Activated CD4-positive, alpha-beta T cell treated with anti-CD3 and anti-CD28 coated beads, Interleukin-2, Interleukin-6, amounts not matched to agents 100 ng/mL and 50 ng/mL, durations not matched to agents 16 hours and 8 hours (primary cell): ENCODE results near the gene FKBP5.

ENCODE experiments used
- DNase-seq: peaks from one replicate; pipeline ENCODE4 v3.0.0-alpha.2; 2020

The FKBP5 gene

GRCh38 chr6:35654883-35655282, 33.8 kb downstream of the FKBP5 start:
- DNase-seq, result no peak

GRCh38 chr6:35651244-35651643, 37.5 kb downstream of the FKBP5 start:
- no peak for DNase-seq

DNA sequence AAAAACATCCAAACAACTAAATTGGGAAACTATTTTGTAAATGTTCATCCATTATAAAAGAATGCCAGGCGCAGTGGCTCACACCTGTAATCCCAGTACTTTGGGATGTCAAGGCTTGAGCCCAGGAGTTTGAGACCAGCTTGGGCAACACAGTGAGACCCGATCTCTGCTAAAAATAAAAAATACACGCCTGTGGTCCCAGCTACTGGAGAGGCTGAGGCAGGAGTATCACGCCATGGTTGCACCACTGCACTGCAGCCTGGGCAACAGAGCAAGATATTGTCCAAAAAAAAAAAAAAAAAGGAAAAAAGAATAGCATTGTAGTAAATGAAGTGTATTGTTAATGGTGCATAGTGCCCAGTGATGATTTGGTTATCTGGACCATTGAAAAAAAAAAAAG, 38.7 kb downstream of the FKBP5 start:
- no peak for DNase-seq

DNA sequence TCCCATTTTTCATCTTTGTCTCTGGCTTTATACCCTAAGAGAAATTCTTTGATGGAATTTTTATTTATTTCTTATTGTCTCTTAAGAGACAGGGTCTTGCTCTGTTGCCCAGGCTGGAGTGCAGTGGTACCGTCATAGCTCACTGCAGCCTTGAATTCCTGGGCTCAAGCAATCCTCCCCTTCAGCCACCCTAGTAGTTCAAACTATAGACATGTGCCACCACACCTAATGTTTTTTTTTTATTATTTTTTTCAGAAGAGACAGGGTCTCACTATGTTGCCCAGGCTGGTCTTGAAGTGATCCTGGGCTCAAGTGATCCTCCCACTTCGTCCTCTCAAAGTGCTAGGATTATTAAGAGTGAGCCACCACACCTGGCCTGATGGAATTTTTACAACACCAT, 40.5 kb downstream of the FKBP5 start:
- no peak for DNase-seq

GRCh38 chr6:35647400-35647799, 41.3 kb downstream of the FKBP5 start:
- no peak for DNase-seq

- no peak for DNase-seq
Observed at GRCh38 chr6:35643162-35643535, 45.6 kb downstream of the FKBP5 start.

DNA sequence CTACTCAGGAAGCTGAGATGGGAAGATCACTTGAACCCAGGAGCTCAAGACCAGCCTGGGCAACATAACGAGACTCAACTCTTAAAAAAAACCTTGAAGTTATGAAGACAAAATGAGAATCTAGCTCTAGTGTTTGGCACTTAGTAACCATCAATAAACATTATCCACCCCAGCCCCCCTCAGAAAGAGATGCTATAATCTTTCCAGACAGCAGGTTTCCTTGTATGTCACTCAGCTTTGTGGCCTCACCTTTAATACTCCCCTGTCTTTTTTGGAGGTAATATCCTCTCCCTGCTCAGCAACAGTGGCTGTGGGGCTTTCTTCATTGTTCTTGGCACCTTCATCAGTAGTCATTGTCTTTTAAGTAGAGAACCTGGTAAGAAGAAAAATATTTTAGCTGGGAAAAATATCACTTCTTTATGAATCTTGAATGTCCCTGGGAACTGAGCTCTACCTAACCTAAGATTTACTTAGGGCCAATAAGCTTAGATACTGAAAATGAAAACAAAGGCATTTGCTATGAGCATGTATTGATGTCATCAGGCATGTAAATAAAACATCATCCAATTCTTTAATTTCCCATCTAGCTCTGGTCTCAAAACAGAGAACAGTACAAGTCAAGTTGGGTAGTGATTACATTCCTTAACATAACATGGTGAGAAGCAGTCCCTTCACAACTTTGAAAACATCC, 46.1 kb downstream of the FKBP5 start:
- no peak for DNase-seq

DNA sequence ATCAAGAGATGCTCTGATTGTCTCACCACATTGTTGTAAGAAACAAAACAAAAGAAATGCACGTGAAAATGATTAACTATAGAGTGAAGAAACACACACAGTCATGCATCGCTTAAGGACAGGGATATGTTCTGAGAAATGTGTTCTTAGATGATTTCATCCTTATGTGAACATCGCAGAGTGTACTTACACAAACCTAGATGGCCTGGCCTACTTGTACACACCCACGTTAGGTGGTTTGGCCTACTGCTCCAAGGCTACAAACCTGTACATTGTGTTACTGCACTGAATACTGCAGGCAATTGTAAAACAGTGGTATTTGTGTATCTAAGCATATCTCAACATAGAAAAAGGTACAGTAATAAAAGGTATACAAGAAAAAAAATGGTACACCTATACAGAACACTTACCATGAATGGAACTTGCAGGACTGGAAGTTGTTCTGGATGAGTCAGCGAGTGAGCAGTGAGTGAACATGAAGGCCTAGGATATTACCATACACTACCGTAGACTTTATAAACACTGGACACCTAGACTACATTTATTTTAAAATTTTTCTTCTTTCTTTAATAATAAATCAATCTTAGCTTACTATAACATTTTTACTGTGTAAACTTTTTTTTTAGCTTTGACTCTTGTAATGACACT, 48.6 kb downstream of the FKBP5 start:
- no peak for DNase-seq

DNA sequence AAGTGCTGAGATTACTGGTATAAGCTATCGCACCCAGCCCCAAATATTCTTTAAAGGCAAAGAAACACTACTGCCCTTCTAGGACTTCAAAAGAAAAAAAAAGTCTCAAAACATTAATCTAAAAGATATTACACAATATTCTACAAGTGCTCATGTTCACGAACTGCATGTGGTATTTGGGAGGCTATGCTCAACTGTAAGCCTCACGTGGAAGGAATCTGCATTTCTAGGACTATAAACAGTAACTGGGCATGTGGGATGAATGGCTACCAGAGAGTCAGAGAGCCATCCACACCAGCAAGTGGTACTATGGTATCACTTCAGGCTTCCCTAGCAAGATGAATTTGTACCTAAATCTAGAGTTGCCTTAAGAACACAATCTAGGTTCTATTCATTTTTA, 50.0 kb downstream of the FKBP5 start:
- no peak for DNase-seq

- no peak for DNase-seq
Observed at GRCh38 chr6:35637911-35638310, 50.8 kb downstream of the FKBP5 start.

DNA sequence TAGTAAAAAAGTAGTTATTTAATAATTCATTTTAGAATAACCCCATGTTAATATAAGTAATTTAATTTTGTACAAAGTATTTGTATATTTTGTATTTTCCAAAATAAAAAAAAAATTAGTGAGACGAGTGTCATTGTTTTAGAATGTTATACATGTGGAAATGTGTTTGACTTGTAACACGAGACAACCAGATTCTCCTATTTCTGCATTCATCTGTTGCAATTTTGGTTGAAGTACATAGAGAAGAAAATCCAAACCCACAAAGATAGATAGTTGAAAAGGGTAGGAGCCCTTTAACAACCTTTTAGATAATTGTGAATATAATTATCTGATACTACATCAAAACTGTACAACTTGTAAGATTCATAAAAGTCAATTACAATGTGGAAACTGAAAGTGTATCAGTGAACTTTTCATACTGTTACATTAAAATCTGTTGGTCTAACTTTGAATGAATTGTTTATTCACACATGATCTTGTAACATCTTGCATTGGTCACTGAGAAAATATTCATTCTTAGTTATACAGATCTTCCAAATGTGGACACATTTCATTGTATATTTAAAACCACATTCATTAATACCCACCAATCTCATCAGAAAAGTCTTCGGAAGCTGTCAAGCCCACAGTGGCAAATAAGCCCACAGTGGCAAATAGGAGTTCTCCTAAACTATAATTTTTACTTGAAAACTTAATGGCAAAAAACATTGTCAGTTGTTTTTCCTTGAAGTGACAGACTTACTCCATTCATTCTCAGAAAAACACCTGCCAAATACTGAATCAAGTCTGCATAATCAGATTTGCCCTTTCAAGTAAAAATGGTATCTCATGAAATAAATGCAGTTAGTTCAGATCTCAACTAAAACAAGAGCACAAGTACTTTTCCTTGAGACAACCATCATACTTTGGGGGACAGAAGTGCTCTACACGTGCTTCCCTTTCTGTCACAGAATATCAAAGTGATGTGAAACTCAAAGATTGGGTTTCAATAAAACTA, 52.8 kb downstream of the FKBP5 start:
- no peak for DNase-seq

- DNase-seq, result no peak
Observed at GRCh38 chr6:35634316-35634715, 54.4 kb downstream of the FKBP5 start.

DNA sequence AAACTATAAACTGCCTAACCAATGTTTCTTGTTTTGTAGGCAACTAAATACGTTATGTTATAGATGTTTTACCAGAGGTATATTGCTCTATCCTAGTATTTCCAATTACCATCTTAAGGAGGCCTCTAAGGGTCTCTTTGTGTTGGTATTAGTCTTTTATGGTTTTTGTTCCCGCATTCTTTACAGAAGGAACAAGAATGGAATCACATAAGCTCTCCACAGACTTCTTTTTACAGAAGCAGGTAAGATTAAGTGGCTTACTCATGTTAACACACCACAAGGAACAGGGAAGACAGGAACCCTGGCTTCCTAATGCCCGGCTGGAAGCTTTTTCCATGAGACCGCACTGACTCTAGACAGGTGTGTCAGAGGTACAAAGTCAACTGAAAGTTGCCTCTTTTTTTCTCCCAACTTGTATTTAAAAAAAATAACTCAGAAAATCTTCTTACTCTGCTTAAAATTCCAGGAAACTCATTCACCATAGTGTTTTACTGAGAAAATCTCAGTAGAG, 55.1 kb downstream of the FKBP5 start:
- no peak for DNase-seq

- no peak for DNase-seq
Observed at GRCh38 chr6:35629876-35630378, 58.8 kb downstream of the FKBP5 start.

- no peak for DNase-seq
Observed at GRCh38 chr6:35626401-35626800, 62.3 kb downstream of the FKBP5 start.

GRCh38 chr6:35624341-35625070, 64.2 kb downstream of the FKBP5 start:
- DNase-seq, result no peak

GRCh38 chr6:35622283-35622682, 66.4 kb downstream of the FKBP5 start:
- DNase-seq, result no peak

DNA sequence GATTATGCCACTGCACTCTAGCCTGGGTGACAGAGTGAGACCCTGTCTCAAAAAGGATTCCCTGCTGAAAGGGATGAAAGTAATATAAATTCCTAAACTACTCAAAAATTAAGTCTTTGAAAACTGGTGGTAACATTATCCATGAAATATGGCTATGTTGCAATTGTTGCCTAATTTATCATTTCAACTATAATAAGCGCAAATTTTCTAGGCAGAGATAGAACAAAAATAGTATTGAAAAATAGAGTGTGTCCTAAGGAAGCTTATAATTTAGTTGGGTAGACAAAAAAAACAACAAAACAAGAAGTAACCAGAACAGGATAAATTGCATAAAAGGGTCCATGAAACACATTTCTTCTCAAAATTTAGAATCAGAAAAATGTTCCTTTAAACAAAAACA, 68.0 kb downstream of the FKBP5 start:
- no peak for DNase-seq

GRCh38 chr6:35613762-35614161, 75.0 kb downstream of the FKBP5 start:
- DNase-seq, result no peak

GRCh38 chr6:35611240-35611639, 77.5 kb downstream of the FKBP5 start:
- peak; percentile 51 for DNase-seq

DNA sequence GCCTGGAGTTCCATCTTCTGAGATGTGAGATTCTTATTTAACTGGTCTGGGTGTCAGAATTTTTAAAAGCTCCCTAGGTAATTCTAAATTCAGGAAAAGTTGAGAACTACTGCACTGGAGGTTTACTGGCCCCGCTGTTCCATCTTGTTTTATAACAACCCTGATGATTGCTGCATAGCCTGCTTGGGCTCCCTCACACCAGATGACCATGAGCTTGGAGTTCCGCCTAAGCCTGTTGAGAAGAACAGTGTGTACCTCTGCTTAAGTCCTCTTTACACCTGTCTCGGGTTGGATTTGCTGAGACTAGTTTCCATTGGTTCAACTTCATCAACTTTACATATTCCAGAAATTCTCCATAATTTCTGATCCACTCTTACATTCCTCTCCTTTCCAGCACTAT, 77.9 kb downstream of the FKBP5 start:
- DNase-seq, result no peak

DNA sequence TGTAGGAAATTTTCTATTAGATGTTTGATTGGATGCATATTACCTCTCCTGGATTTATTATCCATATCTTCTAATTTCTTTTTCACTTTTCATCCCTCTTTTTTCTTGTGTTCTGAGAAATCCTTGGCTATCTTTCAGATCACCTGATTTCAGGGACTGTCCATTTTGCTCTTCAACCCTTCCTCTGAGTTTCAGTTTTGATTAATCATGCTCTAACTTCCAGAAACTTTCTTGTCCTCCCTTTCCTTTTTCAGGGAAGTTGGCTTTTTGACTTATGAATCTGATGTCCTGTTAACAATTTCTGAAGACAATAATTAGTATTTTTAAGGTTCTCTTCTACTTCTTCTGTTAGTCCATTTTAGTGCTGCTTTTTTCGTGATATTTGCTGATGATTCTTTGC, 79.1 kb downstream of the FKBP5 start:
- DNase-seq, result no peak
